Measurements from ENCODE around the gene TPSAB1.

Gene TPSAB1

GRCh38 chr16:1211451-1212268, 28.8 kb upstream of the TPSAB1 start:
- DNase-seq: no peak

GRCh38 chr16:1212616-1213194, 27.8 kb upstream of the TPSAB1 start:
- DNase-seq: no peak

GRCh38 chr16:1213231-1213630, 27.3 kb upstream of the TPSAB1 start:
- DNase-seq: no peak

GRCh38 chr16:1213796-1214372, 26.6 kb upstream of the TPSAB1 start:
- no peak for DNase-seq

GRCh38 chr16:1214719-1215118, 25.8 kb upstream of the TPSAB1 start:
- DNase-seq: no peak

GRCh38 chr16:1215574-1216295, 24.8 kb upstream of the TPSAB1 start:
- no peak for DNase-seq

- no peak for DNase-seq
These were observed 24.2 kb upstream of the TPSAB1 start for GRCh38 chr16:1216296-1216619.

GRCh38 chr16:1216681-1217400, 23.7 kb upstream of the TPSAB1 start:
- no peak for DNase-seq

GRCh38 chr16:1217526-1217925, 23.0 kb upstream of the TPSAB1 start:
- DNase-seq: no peak

- DNase-seq: no peak
These were observed 22.2 kb upstream of the TPSAB1 start for GRCh38 chr16:1218061-1218929.

GRCh38 chr16:1218930-1219611, 21.4 kb upstream of the TPSAB1 start:
- no peak for DNase-seq

- no peak for DNase-seq
These were observed 20.3 kb upstream of the TPSAB1 start for GRCh38 chr16:1220098-1220728.

GRCh38 chr16:1220841-1221627, 19.5 kb upstream of the TPSAB1 start:
- DNase-seq: no peak

GRCh38 chr16:1221628-1222552, 18.6 kb upstream of the TPSAB1 start:
- DNase-seq: no peak

GRCh38 chr16:1222553-1223354, 17.8 kb upstream of the TPSAB1 start:
- DNase-seq: no peak

- DNase-seq: no peak
These were observed 16.9 kb upstream of the TPSAB1 start for GRCh38 chr16:1223355-1224214.

- no peak for DNase-seq
These were observed 15.9 kb upstream of the TPSAB1 start for GRCh38 chr16:1224558-1224957.
